SIG-M5 treated with dmso at 0.1 percent for 504 hours (cell line): ENCODE measurements around the gene STXBP1.

Experiments used
- DNase-seq: peaks from one replicate; lab custom pipeline; 2025; ENCODE audit not compliant: unreplicated experiment; lab: John Stamatoyannopoulos, UW

STXBP1 gene

GRCh38 chr9:127712371-127712770, 100.3 kb downstream of the STXBP1 start:
- DNase-seq = no peak

- DNase-seq = no peak
These were observed 100.8 kb downstream of the STXBP1 start for GRCh38 chr9:127712867-127713266.

- DNase-seq = no peak
These were observed 102.1 kb downstream of the STXBP1 start for GRCh38 chr9:127714020-127714750.

DNA sequence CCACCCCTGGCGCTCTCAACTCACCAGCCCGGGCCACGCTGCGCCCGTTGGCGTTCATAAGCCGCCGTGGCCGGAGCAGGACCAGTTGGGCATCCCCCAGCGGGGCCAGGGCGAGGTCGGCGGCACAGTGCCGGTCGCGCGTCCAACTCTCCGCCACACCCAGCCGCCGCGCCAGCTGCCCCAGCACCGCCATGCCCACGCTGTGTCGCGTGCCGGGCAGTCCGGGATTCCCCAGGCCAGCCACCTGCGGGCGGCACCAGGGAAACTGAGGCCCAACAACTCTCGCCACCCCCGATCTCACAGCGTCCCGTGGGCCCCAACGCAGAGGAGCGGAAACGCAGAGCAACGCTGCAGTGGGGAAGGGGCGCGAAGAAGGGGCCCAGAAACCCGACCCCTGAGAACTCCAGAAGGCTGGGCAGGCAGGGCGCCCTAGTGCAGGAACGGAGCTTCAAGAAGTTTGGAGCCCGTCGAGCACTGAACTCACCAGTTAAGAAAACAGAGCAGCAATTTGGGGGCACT, 102.9 kb downstream of the STXBP1 start:
- no peak for DNase-seq

DNA sequence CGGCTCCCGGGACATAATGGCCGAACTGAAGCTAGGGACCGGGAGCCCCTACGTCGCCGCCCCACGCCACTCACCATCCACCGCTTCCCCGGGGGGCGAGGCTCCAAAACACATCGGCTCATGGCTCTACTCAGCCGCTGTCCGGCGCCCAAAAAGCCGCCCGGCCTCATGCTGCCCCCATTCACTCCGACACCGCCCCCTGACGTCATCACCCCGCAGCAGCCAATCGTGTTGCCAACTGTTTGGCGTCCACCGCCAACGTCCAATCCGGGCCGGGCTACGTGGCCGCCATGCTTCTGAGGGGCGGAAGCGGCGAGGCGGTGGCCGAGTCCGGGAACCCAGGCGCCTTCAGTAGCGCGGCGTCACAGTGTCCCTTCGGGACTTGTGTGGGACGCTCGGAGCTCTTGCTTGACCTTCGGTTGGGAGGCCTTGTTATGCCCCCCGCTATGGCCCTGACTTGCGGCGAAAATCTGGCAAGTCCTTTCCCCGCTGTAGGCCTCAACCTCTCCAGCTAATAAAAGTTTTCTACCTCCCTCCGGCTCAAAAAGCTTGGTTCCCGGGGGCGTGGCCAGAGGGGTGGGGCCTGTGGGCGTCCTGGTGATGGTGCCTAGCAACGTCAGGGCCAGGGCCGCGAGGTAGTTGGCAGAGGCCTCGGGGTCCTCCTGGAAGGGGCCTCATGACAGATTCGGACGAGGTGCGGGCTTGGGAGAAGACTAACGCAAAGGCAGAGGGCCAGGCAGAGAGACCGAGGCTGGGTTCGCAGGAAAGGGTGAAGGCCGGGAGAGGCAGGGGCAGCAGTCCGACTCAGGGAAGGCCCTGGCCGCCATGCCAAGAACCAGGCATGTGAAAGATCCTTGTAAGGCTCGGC, 103.6 kb downstream of the STXBP1 start, which contains the start of the genes PTRH1 and TTC16:
Gene PTRH1, minus strand, starts transcription at position 194 of the 868 bp plus-strand sequence. Its CDS starts 24 bp downstream, at position 170.
Gene TTC16, plus strand, starts transcription at position 610 of the 868 bp plus-strand sequence. Its CDS starts 67 bp downstream, at position 677.
- DNase-seq = peak; percentile 90

- DNase-seq = no peak
These were observed 104.3 kb downstream of the STXBP1 start for GRCh38 chr9:127716412-127716811.

DNA sequence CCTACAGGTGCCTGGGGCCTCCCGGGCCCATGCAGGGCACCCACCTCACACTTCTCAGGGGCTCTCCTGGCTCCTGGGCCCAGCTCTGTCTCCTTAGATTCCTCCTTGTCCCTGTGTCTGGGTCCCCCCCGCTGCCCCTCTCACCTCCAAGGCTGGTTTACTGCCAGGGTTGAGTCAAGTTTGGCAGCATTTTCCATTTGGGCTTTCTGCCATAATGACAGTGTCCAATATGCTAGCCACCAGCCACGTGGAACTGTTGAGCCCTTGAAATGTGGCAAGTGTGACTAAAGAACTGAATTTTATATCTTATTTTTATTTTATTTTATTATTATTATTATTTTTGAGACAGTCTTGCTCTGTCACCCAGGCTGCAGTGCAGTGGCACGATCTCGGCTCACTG, 105.7 kb downstream of the STXBP1 start:
- DNase-seq = no peak

- no peak for DNase-seq
These were observed 108.2 kb downstream of the STXBP1 start for GRCh38 chr9:127720031-127720864.

- DNase-seq = no peak
These were observed 108.8 kb downstream of the STXBP1 start for GRCh38 chr9:127720865-127721227.

GRCh38 chr9:127721391-127721821, 109.3 kb downstream of the STXBP1 start:
- peak; percentile 9 for DNase-seq

DNA sequence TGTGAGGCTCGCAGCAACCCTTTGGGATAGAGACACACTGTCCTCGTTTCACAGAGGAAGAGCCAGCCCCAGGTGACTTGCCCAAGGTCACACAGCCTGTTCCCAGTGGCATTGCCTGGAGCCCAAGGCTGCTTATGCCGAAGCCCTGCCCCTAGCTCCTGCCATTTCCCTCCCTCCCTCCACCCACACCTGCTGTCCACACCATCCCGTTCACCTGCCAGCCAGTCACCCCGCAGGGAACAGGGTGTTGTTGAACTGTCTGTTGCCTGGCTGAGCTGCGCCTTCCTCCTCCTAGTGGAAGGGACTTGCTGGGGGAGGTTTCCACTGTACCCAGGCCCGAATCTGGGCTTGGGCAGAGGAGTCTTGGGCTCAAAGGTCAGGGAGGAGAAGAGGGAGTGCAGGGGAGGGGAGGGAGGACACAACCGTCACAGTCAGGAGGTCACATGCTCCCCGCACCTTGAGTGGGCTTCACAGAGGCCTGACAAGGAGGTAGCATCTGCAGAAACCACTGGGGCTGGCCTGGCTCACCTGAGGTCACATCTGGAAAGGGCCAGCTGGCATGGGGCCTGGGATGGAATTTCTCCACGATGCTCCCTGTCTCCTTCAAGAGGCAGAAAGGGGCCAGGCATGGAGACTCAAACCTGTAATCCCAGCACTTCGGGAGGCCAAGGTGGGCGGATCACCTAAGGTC, 110.1 kb downstream of the STXBP1 start:
- no peak for DNase-seq

GRCh38 chr9:127723013-127723412, 110.9 kb downstream of the STXBP1 start:
- no peak for DNase-seq

DNA sequence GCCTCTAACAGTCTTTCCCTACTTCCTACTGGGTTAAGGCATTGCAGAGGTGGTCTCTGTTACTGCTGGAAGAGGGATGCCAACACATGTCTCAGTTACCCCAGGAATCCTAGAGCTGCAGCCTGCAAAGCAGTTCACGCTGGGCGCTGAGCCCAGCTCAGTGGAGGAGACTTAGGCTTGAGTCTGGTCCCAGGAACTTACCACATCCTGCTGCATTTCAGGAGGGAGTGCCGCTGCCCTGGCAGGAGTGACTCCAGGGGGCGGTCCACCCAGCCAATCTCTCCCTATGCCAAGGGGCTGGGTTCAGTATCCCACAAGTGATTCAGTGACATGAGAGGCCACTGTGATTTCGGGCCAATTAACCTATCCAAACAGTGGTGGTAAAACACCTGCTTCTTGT, 111.4 kb downstream of the STXBP1 start:
- no peak for DNase-seq

DNA sequence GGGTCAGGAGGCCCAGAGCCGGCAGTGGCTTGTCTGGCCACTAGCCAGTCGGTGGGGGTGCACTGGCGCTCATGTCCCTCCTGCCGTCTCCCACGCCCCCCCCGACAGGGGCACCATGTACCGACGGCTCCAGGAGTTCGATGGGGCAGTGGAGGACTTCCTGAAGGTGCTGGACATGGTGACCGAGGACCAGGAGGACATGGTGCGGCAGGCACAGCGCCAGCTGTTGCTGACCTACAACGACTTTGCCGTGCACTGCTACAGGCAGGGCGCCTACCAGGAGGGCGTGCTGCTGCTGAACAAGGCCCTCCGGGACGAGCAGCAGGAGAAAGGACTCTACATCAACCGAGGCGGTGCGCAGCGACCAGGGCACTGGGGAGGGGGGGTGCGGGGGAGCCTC, 111.9 kb downstream of the STXBP1 start:
- DNase-seq = no peak

DNA sequence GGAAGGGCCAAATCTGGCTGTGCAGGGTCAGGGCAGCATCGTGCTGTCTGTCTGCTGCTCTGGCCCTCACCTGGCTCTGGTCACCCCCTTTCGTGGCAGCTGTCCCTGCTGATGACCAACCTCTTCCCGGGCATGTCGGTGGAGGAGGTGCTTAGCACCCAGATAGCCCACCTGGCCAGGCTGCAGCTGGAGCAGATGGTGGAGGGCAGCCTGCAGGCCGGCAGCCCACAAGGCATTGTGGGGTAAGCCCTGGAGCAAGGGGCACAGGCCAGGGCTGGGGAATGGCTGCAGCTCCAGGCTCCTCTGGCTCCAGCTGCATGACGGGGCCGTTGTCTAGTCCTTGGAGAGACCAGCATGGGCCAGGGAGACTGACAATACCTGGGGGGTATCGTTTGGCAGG, 114.8 kb downstream of the STXBP1 start:
- no peak for DNase-seq

DNA sequence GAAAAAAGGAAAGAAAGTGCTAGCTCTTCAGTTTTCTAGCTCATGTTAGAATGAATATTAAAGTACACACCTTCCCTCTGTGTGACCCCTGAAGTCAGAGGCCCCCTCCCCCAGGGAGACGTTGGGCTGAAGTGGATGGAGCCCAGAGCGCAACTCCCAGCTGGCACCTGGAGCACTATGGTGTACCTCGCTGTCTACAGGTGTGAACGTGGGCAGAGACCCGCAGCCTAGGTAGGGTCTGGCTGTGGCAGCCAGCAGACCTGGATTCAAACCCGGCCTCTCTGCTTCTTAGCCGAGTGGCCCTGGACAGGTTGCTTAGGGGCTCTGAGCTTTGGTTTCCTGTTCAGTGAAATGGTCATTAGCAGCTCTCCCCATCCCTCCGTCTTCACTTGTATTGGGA, 116.7 kb downstream of the STXBP1 start:
- DNase-seq = no peak

GRCh38 chr9:127729522-127730256, 117.6 kb downstream of the STXBP1 start:
- no peak for DNase-seq

- no peak for DNase-seq
These were observed 118.2 kb downstream of the STXBP1 start for GRCh38 chr9:127730262-127730661.

GRCh38 chr9:127730799-127731410, 118.8 kb downstream of the STXBP1 start:
- no peak for DNase-seq
